Smooth muscle cell (in vitro differentiated cells): ENCODE measurements around the gene SAV1. TPM values are rescaled to one million over a fixed set of nuclear protein-coding genes. Genes with fewer than 3 reads are reported as not detected.

Experiments used
- DNase-seq: peaks from one replicate; lab custom pipeline; 2025; ENCODE audit not compliant: unreplicated experiment; lab: John Stamatoyannopoulos, UW
- H2AFZ ChIP-seq: fragments of 200-600 bp; sonication (generic); 2 replicates; pipeline ENCODE4 v1.6.0; 2016; ENCODE audit warnings: antibody characterized with exemption, low read depth, mild to moderate bottlenecking
- H3F3A ChIP-seq: fragments of 200-600 bp; sonication (generic); 2 replicates; pipeline ENCODE4 v1.6.0; 2017; ENCODE audit warnings: antibody characterized with exemption, low read depth
- H3K27ac ChIP-seq: fragments of 200-600 bp; sonication (generic); 2 replicates; pipeline ENCODE4 v1.5.1; 2016; ENCODE audit warnings: low read depth, mild to moderate bottlenecking
- H3K27me3 ChIP-seq: fragments of 200-600 bp; sonication (generic); 2 replicates; pipeline ENCODE4 v1.6.1; 2016; ENCODE audit warnings: low read depth, mild to moderate bottlenecking
- H3K36me3 ChIP-seq: fragments of 200-600 bp; sonication (generic); 2 replicates; pipeline ENCODE4 v1.5.1; 2016; ENCODE audit warnings: low read depth
- H3K4me1 ChIP-seq: fragments of 200-600 bp; sonication (generic); 2 replicates; pipeline ENCODE4 v1.5.1; 2016; ENCODE audit warnings: low read depth
- H3K4me2 ChIP-seq: fragments of 200-600 bp; sonication (generic); 2 replicates; pipeline ENCODE4 v1.6.0; 2016; ENCODE audit warnings: mild to moderate bottlenecking
- H3K4me3 ChIP-seq: fragments of 200-600 bp; sonication (generic); 2 replicates; pipeline ENCODE4 v1.5.1; 2016; ENCODE audit warnings: mild to moderate bottlenecking
- H3K79me2 ChIP-seq: fragments of 200-600 bp; sonication (generic); 2 replicates; pipeline ENCODE4 v1.6.0; 2016; ENCODE audit warnings: low read depth, mild to moderate bottlenecking
- H3K9ac ChIP-seq: fragments of 200-600 bp; sonication (generic); 2 replicates; pipeline ENCODE4 v1.6.0; 2016; ENCODE audit warnings: low read depth
- H3K9me3 ChIP-seq: fragments of 200-600 bp; sonication (generic); replicated peaks from 2 replicates; pipeline ENCODE4 v1.5.1; 2016; ENCODE audit warnings: low read depth
- H4K20me1 ChIP-seq: fragments of 200-600 bp; sonication (generic); 2 replicates; pipeline ENCODE4 v1.6.0; 2016; ENCODE audit warnings: low read depth
- WGBS: methylation state at CpG from one replicate; pipeline ENCODE4 v1.1.7; 2016; ENCODE audit warnings: low lambda C conversion rate; 5-methylcytosine and 5-hydroxymethylcytosine counted together
- polyA plus RNA-seq: library from polyadenylated mRNA; unstranded; fragments of >200 nt; fragmentation: Nextera tagmentation; extraction: Ambion mirVana; gene quantifications from 2 replicates; pipeline ENCODE4 v1.2.1, GENCODE V29; 2016
- total RNA-seq: library from RNA; depleted of rRNA; stranded (reverse); fragments of >200 nt; gene quantifications from 2 replicates; pipeline ENCODE4 v1.2.3, GENCODE V29; 2014
- TF ChIP-seq, protein P1 (sequence below): fragments of 200-600 bp; sonication (generic); IDR thresholded peaks from 2 replicates; pipeline ENCODE4 v1.5.1; 2017; ENCODE audit warnings: borderline replicate concordance, mild to moderate bottlenecking, antibody characterized with exemption; ENCODE audit not compliant: insufficient read depth, poor library complexity, severe bottlenecking

The SAV1 gene
- total and polyA plus RNA-seq, 2 experiments from 2014 or later: 17.7 to 24.8 TPM

DNA sequence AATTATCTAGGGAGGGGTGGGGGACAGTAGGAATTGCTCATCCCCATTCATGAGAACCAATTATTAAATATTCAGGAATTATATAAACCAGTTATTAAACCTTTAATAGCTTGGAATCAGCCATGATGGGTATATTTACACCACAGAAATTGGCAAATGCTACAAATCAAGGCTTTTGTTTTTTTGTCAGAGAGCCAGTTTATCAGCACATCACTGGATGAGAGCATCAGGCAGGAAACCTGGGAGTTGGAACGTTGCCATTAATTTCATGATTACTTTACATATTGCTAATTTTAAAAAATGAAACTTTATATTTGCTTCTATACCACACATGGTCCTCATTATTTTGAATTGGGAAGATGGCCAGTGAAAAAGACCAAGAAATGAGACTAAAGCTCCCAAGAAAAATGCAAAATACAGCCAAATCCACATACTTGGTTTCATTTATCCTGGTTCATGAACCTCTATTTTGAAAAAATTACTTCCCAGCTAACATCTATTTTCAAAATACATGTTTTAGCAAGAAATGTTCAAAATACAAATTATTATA, 59.7 kb downstream of the SAV1 start:
- no peak overlapping the region for H3K4me2 ChIP-seq
- H3K9ac ChIP-seq: no peak overlapping the region
- H3K9me3 ChIP-seq: no peaks in the 10 kb centered on the region
- H3F3A ChIP-seq: no peaks in the 10 kb centered on the region
- no peaks in the 10 kb centered on the region for H3K4me1 ChIP-seq
- no peak for DNase-seq
- no peak overlapping the region for H3K4me3 ChIP-seq
- no peak overlapping the region for H2AFZ ChIP-seq
- H3K79me2 ChIP-seq: no peaks in the 10 kb centered on the region
- TF ChIP-seq, protein P1, sequence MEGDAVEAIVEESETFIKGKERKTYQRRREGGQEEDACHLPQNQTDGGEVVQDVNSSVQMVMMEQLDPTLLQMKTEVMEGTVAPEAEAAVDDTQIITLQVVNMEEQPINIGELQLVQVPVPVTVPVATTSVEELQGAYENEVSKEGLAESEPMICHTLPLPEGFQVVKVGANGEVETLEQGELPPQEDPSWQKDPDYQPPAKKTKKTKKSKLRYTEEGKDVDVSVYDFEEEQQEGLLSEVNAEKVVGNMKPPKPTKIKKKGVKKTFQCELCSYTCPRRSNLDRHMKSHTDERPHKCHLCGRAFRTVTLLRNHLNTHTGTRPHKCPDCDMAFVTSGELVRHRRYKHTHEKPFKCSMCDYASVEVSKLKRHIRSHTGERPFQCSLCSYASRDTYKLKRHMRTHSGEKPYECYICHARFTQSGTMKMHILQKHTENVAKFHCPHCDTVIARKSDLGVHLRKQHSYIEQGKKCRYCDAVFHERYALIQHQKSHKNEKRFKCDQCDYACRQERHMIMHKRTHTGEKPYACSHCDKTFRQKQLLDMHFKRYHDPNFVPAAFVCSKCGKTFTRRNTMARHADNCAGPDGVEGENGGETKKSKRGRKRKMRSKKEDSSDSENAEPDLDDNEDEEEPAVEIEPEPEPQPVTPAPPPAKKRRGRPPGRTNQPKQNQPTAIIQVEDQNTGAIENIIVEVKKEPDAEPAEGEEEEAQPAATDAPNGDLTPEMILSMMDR: no peak
- WGBS: 95% methylated on average over 1 of the region's 1 CpG
- no peaks in the 10 kb centered on the region for H3K27me3 ChIP-seq
- no peaks in the 10 kb centered on the region for H3K36me3 ChIP-seq
- no peak overlapping the region for H3K27ac ChIP-seq
- no peaks in the 10 kb centered on the region for H4K20me1 ChIP-seq

DNA sequence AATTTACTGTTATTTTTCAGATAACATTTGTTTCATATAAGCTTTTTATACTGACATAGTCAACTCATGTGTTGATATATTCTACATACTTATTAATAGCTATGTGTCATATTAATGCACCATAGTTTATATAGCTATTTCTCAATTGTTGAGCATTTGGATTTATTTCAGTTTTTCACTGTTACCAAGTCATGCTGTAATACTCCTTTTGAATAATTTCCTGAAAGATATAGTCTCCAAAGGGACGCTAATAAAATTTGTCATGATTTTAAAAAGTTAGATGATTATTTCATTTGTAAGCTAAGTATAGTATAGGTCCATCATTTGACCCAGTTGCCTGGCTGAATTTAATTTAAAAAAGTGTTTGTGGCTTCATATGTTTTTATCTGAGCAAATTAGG, 60.3 kb downstream of the SAV1 start:
- no peaks in the 10 kb centered on the region for H3K36me3 ChIP-seq
- no peak overlapping the region for H2AFZ ChIP-seq
- H3K79me2 ChIP-seq: no peaks in the 10 kb centered on the region
- no peaks in the 10 kb centered on the region for H3F3A ChIP-seq
- H3K4me2 ChIP-seq: no peak overlapping the region
- H3K4me1 ChIP-seq: no peaks in the 10 kb centered on the region
- no peak overlapping the region for H3K9ac ChIP-seq
- no peaks in the 10 kb centered on the region for H4K20me1 ChIP-seq
- TF ChIP-seq, protein P1: no peak
- H3K9me3 ChIP-seq: no peaks in the 10 kb centered on the region
- peak overlapping the region; percentile 54 for H3K27ac ChIP-seq
- no peak for DNase-seq
- no peak overlapping the region for H3K4me3 ChIP-seq
- H3K27me3 ChIP-seq: no peaks in the 10 kb centered on the region
- 91% methylated on average over 1 of the region's 1 CpG for WGBS

DNA sequence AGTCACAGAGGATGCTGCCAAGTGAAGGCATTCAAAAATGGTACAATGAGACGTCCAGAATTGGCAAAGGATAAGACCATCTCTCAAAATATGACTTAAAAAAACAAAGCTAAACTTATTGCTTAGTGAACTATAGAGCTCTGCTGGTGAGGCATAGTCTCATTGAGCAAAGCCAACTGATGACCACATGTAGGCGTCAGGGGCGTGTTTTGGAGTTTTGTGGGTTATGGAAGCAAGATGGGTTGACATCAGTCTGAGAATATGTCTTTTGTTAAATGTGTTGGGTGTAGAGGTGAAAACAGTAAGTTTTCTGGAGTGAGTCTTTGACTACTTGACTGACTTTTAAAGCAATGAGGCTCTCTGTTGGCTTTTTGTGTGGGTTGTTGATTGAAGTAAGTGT, 60.9 kb downstream of the SAV1 start:
- Histone ChIP-seq H3K9ac (no peak overlapping the region), H2AFZ (no peak overlapping the region), H3K36me3 (no peaks in the 10 kb centered on the region), H3K9me3 (no peaks in the 10 kb centered on the region), H3K79me2 (no peaks in the 10 kb centered on the region), H3F3A (no peaks in the 10 kb centered on the region), H3K4me3 (no peak overlapping the region), H3K27me3 (no peaks in the 10 kb centered on the region), H4K20me1 (no peaks in the 10 kb centered on the region), H3K4me2 (peak overlapping the region; percentile 5), H3K4me1 (no peaks in the 10 kb centered on the region), H3K27ac (peak overlapping the region; percentile 54)
- WGBS: 62% methylated on average over 3 of the region's 3 CpGs
- DNase-seq: no peak
- TF ChIP-seq, protein P1: no peak

DNA sequence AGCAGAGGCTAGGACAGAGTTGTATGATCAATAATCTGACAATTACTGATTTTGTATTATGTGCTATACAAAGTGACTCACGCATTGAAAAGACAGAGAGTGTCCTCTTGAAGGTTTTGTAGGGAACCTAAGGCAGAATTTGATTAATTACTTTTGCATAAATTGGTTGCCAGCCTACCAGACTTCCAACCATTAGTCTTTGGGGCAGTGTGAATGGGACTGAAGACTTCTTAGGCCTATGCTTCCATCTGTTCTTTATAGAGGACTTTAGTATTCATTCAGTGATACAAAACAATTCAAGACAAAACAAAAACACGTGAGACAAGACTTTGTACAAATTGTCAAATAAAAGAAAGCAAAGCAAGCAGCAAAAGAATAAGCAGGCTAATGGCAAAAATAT, 61.6 kb downstream of the SAV1 start:
- TF ChIP-seq, protein P1: no peak
- no peaks in the 10 kb centered on the region for H3F3A ChIP-seq
- H4K20me1 ChIP-seq: no peaks in the 10 kb centered on the region
- no peaks in the 10 kb centered on the region for H3K79me2 ChIP-seq
- no peaks in the 10 kb centered on the region for H3K27me3 ChIP-seq
- no peaks in the 10 kb centered on the region for H3K4me1 ChIP-seq
- H3K27ac ChIP-seq: no peak overlapping the region
- H3K4me3 ChIP-seq: no peak overlapping the region
- H3K36me3 ChIP-seq: no peaks in the 10 kb centered on the region
- no peak overlapping the region for H3K4me2 ChIP-seq
- H2AFZ ChIP-seq: no peak overlapping the region
- WGBS: 84% methylated on average over 2 of the region's 2 CpGs
- DNase-seq: no peak
- no peak overlapping the region for H3K9ac ChIP-seq
- H3K9me3 ChIP-seq: no peaks in the 10 kb centered on the region
